Transverse colon (tissue), 4 donors: ENCODE measurements around the gene APOL3.

Experiments used
- CTCF ChIP-seq, 5 experiments: fragments of 200-600 bp in 3 of 5; fragments of 450-650 bp in 2 of 5; sonication (generic) in 3 of 5; IDR thresholded peaks; 1 replicate in 2 of 5; 2 replicates in 3 of 5; pipeline ENCODE4 v1.5.1; 2016 to 2017; ENCODE audit warnings: antibody characterized with exemption in 5 of 5, inconsistent platforms in 3 of 5, mild to moderate bottlenecking in 2 of 5, moderate library complexity in 1 of 5
- EP300 ChIP-seq: sonication (generic); formaldehyde crosslinking; IDR thresholded peaks from one replicate; pipeline ENCODE4 v1.6.1; 2017; ENCODE audit warnings: antibody characterized with exemption, low read depth
- POLR2A ChIP-seq: fragments of 450-650 bp; IDR thresholded peaks from one replicate; pipeline ENCODE4 v1.6.1; 2016; ENCODE audit warnings: antibody characterized with exemption, mild to moderate bottlenecking, moderate library complexity
- POLR2AphosphoS5 ChIP-seq, 3 donors: sonication (generic); formaldehyde crosslinking; IDR thresholded peaks; one replicate each; pipeline ENCODE4 v1.6.1; 2016; ENCODE audit warnings: antibody characterized with exemption in 3 of 3

- TF ChIP-seq CTCF (IDR thresholded peaks at IDR 0.05) (no peak), EP300 (no peak), POLR2A (no peak), POLR2AphosphoS5 (IDR thresholded peaks at IDR 0.05) (no peak)
Measured at GRCh38 chr22:36134182-36134581, 26.4 kb downstream of the APOL3 start.
